ENCODE results near the gene NES.

The NES gene

DNA sequence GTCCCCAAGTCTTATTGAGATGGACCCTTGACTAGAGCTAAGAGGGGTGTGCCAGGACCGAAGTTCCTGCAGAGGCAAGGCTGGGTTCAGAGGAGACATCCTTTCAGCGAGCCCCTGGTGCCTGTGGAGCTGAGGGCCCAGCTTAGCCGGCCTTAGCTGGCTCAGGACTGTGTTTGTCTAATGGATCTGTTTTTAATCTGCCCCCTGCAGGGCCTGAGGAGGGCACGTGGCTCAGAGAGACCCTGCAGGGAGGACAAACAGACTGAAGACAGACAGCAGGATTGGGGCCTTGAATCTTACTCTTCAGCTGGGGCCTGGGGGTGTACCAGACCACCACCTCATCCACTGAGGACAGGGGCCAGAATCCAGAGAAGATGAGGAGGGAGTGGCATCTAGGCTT is 26.5 kb upstream of the NES start:
- no peak for DNase-seq (ENCODE audit: low read depth)

DNA sequence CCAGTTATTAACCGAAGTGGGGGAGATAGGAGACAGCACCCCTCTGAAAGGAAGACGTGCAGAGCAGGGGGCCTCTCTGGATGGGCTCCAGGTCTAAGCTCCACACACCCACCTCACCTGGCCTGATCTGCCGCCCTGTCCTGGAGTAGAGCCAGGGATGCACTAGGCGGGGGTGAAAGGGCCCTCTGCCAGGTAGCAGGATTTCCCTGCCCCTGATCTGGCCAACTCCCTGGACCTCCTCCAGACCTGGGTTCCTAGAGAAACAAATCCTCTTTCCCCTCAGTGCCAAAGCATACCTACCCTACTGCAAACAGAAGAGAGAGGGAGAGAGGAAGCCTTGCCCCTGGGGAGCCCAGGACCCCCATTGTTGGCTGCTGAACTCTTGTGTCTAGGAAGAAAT is 26.1 kb upstream of the NES start:
- no peak for DNase-seq (ENCODE audit: low read depth)

DNA sequence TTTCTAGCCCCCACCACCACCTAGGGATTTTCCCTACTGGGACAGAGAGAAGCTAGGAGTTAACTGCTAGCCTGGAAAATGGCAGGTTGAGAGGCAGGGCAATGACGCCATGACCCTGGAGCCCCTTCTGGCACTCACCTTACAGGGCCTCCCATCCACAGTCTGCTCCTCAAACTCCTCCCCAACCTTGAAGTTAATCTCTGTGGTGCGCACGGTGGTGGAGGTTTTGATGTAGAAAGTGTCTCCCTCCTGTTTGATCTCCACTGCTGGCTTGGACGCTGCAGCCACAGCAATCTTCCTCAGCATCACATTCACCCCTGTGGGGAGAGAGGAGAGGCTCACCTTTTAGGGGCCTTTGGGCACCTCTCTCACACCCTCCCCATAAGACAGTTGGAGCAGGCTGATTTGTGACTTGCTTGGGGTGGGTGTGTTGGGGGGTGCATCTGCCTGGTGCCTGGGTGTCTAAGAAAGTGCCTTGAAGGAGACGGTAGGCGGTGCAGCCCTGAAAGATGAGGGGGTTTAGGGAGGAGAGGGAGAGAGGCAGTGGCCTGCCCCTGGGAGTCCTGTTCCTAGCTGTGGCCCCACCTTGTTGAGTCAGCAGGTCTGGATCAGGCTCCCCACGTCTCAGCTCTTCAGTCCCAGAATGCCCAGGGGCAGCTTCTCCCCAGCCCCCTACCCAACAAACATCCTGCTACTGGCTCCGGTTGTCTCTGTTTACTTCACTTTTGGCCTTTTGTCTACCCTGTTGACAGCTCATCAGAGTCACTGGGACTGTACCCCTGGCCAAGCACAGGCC is 23.7 kb upstream of the NES start:
- no peak for DNase-seq (ENCODE audit: low read depth)

DNA sequence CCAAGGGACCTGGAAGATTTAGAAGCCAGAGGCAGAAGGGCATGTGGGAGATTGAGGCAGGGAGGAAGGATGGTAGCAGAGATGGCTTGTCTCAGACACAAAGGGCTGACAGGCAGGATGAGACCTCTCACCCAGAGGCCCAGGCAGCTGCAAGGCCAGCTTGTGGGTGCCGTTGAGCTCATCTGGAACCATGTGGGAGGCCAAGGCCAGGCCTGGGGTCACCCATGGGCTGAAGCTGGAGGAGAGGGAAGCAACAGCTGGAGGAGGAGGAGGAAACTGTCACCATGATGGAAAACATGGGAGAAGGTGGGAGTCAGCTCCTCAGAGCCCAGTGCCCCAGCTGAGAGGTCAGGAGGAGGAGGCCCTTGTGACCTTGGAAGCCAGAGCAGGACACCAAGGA is 21.8 kb upstream of the NES start:
- no peak for DNase-seq (ENCODE audit: low read depth)

DNA sequence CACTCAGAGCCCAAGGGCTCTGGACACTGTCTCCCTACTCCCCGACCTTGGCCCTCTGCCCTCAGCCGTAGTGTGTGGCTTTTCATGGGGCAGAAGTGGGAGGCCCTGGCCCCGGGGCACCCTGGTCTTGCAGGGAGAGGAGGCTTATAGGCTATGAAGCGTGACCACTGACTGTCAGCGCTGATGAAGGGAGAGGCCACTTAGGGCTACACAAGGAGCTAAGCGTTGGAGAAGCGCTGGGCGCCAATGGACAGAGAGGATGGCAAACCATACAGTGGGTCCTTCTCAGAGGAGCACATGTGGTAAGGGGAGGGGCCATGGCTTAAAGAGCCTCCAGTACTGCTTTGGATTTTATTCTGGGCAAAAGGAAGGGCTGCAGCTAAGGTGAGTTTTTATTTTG is 20.3 kb upstream of the NES start:
- no peak for DNase-seq (ENCODE audit: low read depth)

DNA sequence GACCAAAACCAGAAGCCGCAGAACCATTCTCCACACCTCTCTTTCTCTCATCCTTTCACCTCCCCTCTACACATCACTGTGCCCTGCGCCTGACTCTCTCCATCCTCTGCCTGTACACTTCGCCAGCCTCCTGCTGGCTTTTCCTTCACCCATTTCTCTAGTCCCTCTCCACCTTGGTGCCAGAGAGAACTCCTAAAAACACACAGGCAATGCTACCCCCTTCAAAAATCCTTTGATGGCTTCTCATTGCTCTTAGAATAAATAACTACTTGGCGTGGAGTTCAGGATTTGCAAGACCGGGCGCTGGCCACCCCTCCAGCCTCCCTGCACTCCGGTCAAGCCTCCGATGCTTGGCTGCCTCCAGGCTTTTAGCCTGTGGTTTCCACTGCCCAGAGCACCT is 19.5 kb upstream of the NES start:
- no peak for DNase-seq (ENCODE audit: low read depth)

DNA sequence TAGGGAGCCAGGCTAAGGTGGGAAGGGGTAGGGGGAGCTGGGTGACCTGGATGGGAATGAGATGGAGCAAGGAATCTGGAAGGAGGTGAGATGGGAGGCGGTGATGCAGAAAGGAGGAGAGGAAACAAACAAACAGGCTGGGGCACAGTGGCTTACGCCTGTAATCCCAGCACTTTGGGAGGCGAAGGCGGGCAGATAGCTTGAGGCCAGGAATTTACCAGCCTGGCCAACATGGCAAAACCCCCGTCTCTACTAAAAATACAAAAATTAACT is 17.4 kb upstream of the NES start:
- no peak for DNase-seq (ENCODE audit: low read depth)

GRCh38 chr1:156693848-156694689 is 16.9 kb upstream of the NES start:
- no peak for DNase-seq (ENCODE audit: low read depth)

GRCh38 chr1:156692925-156693847 is 16.0 kb upstream of the NES start:
- no peak for DNase-seq (ENCODE audit: low read depth)

GRCh38 chr1:156692441-156692924 is 15.3 kb upstream of the NES start:
- no peak for DNase-seq (ENCODE audit: low read depth)

- DNase-seq (ENCODE audit: low read depth), result no peak
Measured at GRCh38 chr1:156691665-156692440, 14.6 kb upstream of the NES start.

DNA sequence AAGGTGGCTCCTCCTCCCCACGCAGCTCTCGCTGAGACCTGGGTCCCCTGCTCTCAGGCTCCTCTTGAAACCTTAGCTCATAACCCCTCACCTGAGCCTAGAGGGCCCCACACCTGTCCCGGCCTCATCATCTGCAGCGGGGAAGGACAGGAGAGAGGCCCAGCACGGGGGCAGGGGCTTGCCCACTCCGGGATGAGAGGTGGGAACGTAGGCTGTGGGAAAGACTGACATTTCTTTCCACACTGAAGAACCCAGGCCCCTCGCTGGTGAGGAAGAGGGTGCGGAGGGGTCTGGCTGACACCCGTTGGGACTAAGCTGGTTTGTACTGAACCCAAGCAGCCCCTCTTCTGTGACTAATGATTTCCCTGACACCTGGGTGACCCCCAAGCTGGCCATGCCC is 14.0 kb upstream of the NES start:
- no peak for DNase-seq (ENCODE audit: low read depth)

- DNase-seq (ENCODE audit: low read depth), result no peak
Measured at GRCh38 chr1:156690675-156691036, 13.4 kb upstream of the NES start.

- no peak for DNase-seq (ENCODE audit: low read depth)
Measured at GRCh38 chr1:156689953-156690674, 12.9 kb upstream of the NES start.

DNA sequence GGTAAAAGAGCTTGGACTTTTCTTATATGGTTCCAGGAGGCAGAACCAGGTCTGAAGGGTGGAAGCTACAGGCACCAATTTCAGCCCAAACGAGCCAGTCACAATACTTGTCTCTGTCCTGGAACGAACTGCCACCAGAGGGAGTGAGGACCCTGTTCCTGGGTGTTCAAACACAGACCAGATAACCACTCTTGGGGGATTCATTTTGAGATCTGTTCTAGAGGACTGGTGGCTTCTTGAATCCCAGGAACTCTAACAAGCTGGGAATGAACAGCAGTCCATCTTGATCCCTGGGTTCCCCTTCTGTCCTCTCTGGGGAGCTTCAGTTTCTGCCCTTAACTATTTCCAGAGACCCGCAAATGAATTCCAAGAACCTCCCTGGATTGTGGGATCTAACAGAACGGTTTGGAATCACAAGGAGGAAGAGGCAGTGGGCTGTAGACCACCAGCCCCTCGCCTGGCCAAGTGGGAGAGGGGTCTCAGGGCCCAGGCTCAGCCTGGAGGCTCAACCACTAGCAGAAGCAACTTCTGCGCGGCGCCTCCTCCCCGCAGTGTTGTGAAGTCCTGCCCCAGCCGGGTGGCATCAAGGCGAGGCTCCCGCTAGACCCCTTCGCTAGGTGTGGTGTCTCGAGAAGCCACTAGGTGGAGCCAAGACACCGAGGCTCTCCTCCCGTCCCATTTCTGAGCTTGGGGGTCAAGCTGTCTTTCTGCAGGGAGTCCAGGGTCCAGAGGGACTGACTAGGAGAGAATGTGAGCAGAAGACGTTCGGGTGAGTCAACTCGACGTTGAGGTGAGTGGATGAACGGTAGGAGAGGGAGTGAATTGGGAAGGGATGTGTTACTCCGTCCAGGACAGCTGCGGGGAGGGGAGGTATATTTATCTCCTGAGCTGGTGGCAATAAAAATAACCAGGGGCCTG is 12.1 kb upstream of the NES start:
- peak; percentile 78 for DNase-seq (ENCODE audit: low read depth)

DNA sequence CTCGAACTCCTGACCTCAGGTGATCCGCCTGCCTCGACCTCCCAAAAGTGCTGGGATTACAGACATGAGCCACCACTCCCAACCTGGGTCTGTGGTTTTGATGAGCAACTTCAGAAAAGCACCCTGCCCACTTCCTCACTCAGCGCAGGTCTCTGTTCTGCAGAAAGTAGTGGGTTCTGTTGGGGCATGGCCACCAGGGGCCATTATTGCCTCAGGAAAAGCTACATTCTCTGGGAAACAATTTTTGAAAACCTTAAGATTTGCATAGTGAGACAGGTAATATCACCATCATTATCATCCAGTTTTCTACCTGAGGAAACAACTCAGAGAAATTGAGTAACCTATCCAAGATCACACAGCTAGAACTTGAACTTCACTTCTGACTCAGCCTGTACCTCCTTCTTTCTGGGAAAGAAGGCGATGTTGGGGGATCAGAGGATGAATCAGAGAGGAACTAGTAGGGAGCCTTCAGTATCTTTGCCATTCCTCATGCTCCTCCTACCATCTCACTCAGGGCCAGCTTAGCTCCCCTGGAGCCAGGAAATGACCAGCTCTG is 7.1 kb upstream of the NES start:
- DNase-seq (ENCODE audit: low read depth), result peak; percentile 82

GRCh38 chr1:156682166-156682890 is 5.1 kb upstream of the NES start:
- no peak for DNase-seq (ENCODE audit: low read depth)

DNA sequence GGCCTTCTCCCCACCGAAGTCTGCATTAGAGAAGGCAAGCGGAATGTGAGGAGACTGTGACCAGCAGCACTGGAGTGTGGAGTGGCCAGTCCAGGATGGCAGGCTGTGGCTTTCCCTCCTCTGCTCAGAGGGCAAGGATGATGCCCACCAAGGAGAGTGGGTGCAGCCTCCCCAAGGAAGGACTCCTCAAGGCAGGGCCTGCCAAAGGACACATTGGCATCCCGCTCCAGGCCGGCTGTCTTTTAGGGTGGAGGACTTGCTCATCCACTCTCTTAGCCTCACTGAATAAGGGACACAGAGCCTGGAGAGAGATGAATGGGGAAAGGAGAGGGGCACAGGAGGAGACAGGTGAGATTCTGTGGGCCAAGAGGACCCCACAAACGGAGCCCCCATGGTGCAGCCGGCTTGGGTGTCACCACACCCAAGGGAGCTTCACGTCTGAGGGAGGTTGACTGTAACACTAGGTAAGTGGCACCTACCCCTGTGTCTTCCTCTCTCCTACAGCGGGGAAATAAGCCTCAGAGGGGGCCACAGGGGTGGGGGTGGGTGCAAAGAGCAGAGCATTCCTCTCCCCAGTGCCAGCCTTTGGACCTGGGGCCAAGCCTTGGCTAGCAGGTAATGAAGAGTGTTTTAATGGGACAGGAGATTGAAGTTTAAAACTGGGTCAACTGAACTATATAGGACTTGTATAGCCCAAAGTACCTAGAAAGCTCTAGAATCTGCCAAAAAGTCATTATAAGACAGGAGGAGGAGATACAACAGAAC is 4.2 kb upstream of the NES start:
- DNase-seq (ENCODE audit: low read depth), result no peak
